IPS-20b (cell line): ENCODE data around the gene MYOM3.

ENCODE experiments used
- H3K27ac ChIP-seq: one replicate; pipeline ENCODE4 v1.5.1; 2013; ENCODE audit warnings: low read length
- H3K27me3 ChIP-seq: 2 replicates; pipeline ENCODE4 v1.6.1; 2013; ENCODE audit warnings: mild to moderate bottlenecking, low read length, inconsistent platforms; ENCODE audit not compliant: insufficient read depth
- H3K36me3 ChIP-seq: 2 replicates; pipeline ENCODE4 v1.6.1; 2013; ENCODE audit warnings: low read depth, mild to moderate bottlenecking, inconsistent platforms, low read length, moderate library complexity; ENCODE audit not compliant: insufficient read depth
- H3K4me1 ChIP-seq: 2 replicates; pipeline ENCODE4 v1.6.1; 2013; ENCODE audit warnings: mild to moderate bottlenecking, control low read depth, inconsistent platforms, low read length, moderate library complexity; ENCODE audit not compliant: insufficient read depth
- H3K4me3 ChIP-seq: 2 replicates; pipeline ENCODE4 v1.5.1; 2013; ENCODE audit warnings: mild to moderate bottlenecking, low read length, inconsistent platforms
- H3K9ac ChIP-seq: 2 replicates; pipeline ENCODE4 v1.6.1; 2013; ENCODE audit warnings: low read depth, mild to moderate bottlenecking, inconsistent platforms, low read length, moderate library complexity
- H3K9me3 ChIP-seq: 2 replicates; pipeline ENCODE4 v1.6.1; 2013; ENCODE audit warnings: mild to moderate bottlenecking, low read depth, low read length, inconsistent platforms; ENCODE audit not compliant: insufficient read depth

The MYOM3 gene

GRCh38 chr1:24111996-24112779 lies at the start of gene MYOM3:
MYOM3 (minus strand) TSS chr1:24112135; CDS start chr1:24108636, 3,499 bp downstream.
- no peaks in the 10 kb centered on the region; the same call in 1 of the 2 replicates for H3K4me1 ChIP-seq
- H3K9ac ChIP-seq = no peak within 1 kb of the TSS
- H3K36me3 ChIP-seq = no peaks in the 10 kb centered on the region
- no peaks in the 10 kb centered on the region for H3K9me3 ChIP-seq
- peaks cover 8% of the 10 kb centered on the region; the same call in 1 of the 2 replicates for H3K27me3 ChIP-seq
- peak within 1 kb of the TSS; percentile 50 for H3K4me3 ChIP-seq
- no peak within 1 kb of the TSS for H3K27ac ChIP-seq

DNA sequence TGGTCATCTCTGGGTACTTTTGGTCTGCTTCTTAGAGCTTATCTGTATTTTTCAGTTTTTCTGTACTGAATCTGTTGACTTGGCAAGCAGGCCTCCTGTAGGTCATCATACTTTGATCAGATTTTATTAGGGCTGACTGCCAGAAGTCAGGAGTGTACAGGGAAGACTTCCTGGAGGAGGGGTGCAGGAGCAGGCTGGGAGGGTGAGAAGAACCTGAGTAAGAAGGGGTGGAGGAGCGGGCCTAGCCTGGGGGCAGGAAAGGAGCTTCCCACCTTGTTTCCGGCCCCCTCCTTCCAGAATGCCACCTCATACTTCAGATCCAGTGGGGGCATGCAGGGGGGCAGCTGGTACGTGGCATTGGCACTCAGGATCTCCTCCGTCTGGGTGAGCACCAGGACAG lies 49.3 kb upstream of the MYOM3 start:
- H3K4me3 ChIP-seq = no peak overlapping the region
- no peak overlapping the region for H3K27ac ChIP-seq
- H3K9ac ChIP-seq = no peak overlapping the region
- H3K9me3 ChIP-seq = no peaks in the 10 kb centered on the region
- no peaks in the 10 kb centered on the region for H3K27me3 ChIP-seq
- peaks cover 39% of the 10 kb centered on the region for H3K36me3 ChIP-seq
- no peaks in the 10 kb centered on the region for H3K4me1 ChIP-seq

- Histone ChIP-seq H3K4me3 (no peak overlapping the region), H3K4me1 (no peaks in the 10 kb centered on the region), H3K27me3 (no peaks in the 10 kb centered on the region), H3K27ac (no peak overlapping the region), H3K36me3 (peaks cover 33% of the 10 kb centered on the region), H3K9me3 (no peaks in the 10 kb centered on the region), H3K9ac (no peak overlapping the region)
These were observed 47.4 kb upstream of the MYOM3 start for GRCh38 chr1:24159366-24159765.

DNA sequence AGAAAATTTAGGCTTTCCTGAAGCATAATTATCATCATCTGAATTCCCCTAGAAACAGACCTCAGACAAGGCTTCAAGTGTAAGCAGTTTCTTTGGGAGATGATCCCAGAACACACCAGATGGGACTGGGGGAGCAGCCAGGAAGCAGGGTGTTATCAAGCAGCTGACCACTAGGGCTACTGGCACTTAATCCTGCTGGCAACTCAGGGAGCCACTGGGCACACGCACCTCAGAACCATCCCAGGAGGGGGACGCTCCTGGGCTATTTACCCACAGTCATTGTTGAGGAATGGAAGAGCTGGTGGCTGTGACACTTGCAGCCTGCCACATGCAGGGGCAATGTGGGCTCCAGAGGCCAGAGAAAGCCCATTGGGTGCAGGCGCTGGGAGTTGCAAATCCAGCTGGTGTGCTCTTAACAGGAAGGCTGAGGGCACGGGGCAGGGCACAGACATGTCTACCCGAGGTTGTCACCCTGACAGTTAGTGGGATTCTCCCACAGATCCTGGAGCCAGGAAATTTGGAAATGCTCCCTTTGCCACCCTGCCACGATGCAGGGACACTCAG lies 46.1 kb upstream of the MYOM3 start:
- Histone ChIP-seq H3K4me3 (no peak overlapping the region), H3K27ac (no peak overlapping the region), H3K36me3 (peaks cover 33% of the 10 kb centered on the region), H3K4me1 (peaks cover 3% of the 10 kb centered on the region; the same call in 1 of the 2 replicates), H3K27me3 (no peaks in the 10 kb centered on the region), H3K9ac (no peak overlapping the region), H3K9me3 (no peaks in the 10 kb centered on the region)

GRCh38 chr1:24156542-24157260 lies 44.8 kb upstream of the MYOM3 start:
- peaks cover 10% of the 10 kb centered on the region; the same call in 1 of the 2 replicates for H3K4me1 ChIP-seq
- H3K27ac ChIP-seq = no peak overlapping the region
- H3K27me3 ChIP-seq = no peaks in the 10 kb centered on the region
- H3K4me3 ChIP-seq = no peak overlapping the region
- peaks cover 33% of the 10 kb centered on the region for H3K36me3 ChIP-seq
- no peak overlapping the region for H3K9ac ChIP-seq
- no peaks in the 10 kb centered on the region for H3K9me3 ChIP-seq

- Histone ChIP-seq H3K27ac (no peak overlapping the region), H3K4me3 (no peak overlapping the region), H3K36me3 (peaks cover 27% of the 10 kb centered on the region), H3K9ac (no peak overlapping the region), H3K9me3 (no peaks in the 10 kb centered on the region), H3K27me3 (no peaks in the 10 kb centered on the region), H3K4me1 (peaks cover 18% of the 10 kb centered on the region; the same call in 1 of the 2 replicates)
These were observed 43.3 kb upstream of the MYOM3 start for GRCh38 chr1:24155011-24155782.

GRCh38 chr1:24154215-24154614 lies 42.3 kb upstream of the MYOM3 start:
- Histone ChIP-seq H3K27ac (no peak overlapping the region), H3K27me3 (no peaks in the 10 kb centered on the region), H3K36me3 (peaks cover 23% of the 10 kb centered on the region), H3K9ac (no peak overlapping the region), H3K9me3 (no peaks in the 10 kb centered on the region), H3K4me3 (no peak overlapping the region), H3K4me1 (peaks cover 20% of the 10 kb centered on the region; the same call in 1 of the 2 replicates)

DNA sequence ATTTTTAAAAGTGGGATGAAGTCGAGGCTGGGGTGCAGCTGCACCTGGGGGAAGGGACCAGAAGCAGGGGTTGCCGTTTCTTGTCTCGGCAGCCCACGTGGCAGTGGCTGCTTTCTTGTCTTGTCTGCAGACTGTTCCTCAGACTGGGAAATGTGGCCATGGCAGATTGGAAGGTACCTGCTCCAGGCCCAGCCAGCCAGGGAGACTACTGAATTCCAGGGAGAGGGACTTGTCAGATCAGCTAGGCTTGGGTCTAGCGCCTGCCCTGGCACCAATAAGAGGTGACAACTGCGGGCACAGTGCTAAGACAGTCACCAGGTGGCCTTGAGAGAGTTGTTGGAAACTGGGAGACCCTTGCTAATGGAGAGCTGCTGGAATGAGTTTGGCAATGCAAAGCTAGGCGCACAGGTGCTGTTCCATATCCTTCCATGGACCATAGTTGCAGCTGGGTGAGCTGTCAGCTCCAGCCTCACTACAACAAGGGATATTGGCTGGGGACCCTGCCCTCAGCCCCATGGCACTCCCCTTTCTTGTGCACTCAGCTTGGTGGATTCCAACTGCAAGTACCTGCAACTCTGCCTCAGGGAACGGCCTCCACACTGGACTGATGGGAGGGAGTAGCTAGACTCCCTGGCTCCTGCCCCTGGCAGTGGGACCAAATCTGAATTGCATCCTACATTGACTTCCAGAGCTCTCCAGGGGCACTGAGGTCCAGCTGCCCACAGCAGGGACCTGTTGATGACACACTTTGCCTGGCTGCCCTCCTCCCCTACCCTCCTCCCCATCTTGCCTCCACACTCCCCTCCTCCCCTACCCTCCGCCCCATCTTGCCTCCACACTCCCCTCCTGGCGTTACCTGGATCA lies 40.9 kb upstream of the MYOM3 start:
- Histone ChIP-seq H3K27me3 (no peaks in the 10 kb centered on the region), H3K9me3 (no peaks in the 10 kb centered on the region), H3K36me3 (peaks cover 19% of the 10 kb centered on the region), H3K9ac (peak overlapping the region; percentile 91; the same call in 1 of the 2 replicates), H3K27ac (peak overlapping the region; percentile 37), H3K4me1 (peaks cover 20% of the 10 kb centered on the region; the same call in 1 of the 2 replicates), H3K4me3 (no peak overlapping the region)

- peak overlapping the region; percentile 100 for H3K27ac ChIP-seq
- peaks cover 20% of the 10 kb centered on the region; the same call in 1 of the 2 replicates for H3K4me1 ChIP-seq
- peak overlapping the region; percentile 64 for H3K4me3 ChIP-seq
These were observed 39.2 kb upstream of the MYOM3 start for GRCh38 chr1:24151175-24151533.

DNA sequence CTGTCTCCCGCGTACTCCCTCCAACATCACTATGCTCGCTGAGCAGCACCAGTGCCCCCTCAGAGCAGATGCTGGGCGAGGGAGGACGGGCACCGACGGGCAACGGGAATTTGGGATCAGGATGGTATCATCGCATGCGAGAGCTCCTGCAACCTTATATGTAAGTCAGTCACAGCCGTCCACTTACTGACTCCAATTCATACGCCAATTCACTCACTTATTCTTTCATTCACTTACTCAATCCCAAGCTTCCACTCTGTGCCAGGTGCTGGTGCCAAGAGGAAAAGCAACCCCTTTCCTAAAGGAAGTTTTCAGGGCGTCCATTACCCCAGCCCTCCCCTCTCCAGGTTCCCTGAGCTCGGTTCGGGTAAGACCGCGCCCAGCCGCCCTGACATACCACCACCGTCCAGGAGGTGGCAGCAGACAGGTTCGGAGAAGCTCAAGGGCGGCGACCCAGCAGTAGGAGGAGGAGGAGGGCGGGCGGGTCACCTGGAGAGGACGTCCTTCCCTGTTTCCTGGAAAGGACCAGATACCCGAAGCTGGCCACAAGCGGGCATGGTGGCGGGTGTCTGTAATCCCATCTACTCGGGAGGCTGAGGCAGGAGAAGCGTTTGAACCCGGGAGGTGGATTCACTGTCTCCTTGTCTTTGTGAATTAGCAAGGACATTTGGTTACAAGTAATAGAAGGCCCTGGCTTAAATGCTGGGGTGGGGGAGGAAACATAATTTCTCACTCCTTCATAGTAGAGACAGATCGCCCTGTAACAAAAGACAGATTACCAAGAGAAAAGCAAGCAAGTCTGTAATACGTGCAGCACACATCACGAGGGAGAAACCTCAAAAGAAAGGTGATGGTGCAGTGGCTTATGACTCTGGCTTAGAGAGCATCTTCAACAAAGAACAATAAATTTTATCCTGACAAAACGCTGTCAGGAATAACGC lies 38.6 kb upstream of the MYOM3 start:
- no peaks in the 10 kb centered on the region for H3K27me3 ChIP-seq
- H3K4me1 ChIP-seq = peaks cover 20% of the 10 kb centered on the region; the same call in 1 of the 2 replicates
- H3K9me3 ChIP-seq = no peaks in the 10 kb centered on the region
- H3K27ac ChIP-seq = peak overlapping the region; percentile 100
- H3K36me3 ChIP-seq = no peaks in the 10 kb centered on the region
- H3K9ac ChIP-seq = peak overlapping the region; percentile 94
- H3K4me3 ChIP-seq = peak overlapping the region; percentile 64

More at GRCh38 chr1:24151175-24151533, 39.2 kb upstream of the MYOM3 start:
- Histone ChIP-seq H3K9me3 (no peaks in the 10 kb centered on the region), H3K27me3 (no peaks in the 10 kb centered on the region), H3K9ac (peak overlapping the region; percentile 94), H3K36me3 (peaks cover 3% of the 10 kb centered on the region; the same call in 1 of the 2 replicates)
